HepG2 (cell line): ENCODE measurements around the gene TFDP1. TPM values are rescaled to one million over a fixed set of nuclear protein-coding genes. Genes with fewer than 3 reads are reported as not detected.
A peak's percentile ranks its signal among the peaks of the same experiment; 100 is the strongest.

Experiments used
- ARNTL ChIP-seq: sonication (generic); formaldehyde crosslinking; IDR thresholded peaks from 2 replicates; pipeline ENCODE4 v1.4.0; 2020; ENCODE audit warnings: mild to moderate bottlenecking, missing genetic modification reagents
- ATF6 ChIP-seq: sonication (generic); formaldehyde crosslinking; conservative IDR thresholded peaks from 2 replicates; pipeline ENCODE4 v1.4.0; 2020; ENCODE audit warnings: missing genetic modification reagents
- FOXC1 ChIP-seq: sonication (generic); formaldehyde crosslinking; IDR thresholded peaks from 2 replicates; pipeline ENCODE4 v1.8.0; 2022; ENCODE audit warnings: mild to moderate bottlenecking, missing genetic modification reagents, borderline replicate concordance
- GATAD2A ChIP-seq: IDR thresholded peaks from 2 replicates; pipeline ENCODE4 v1.6.1; 2016
- KDM2A ChIP-seq: sonication (generic); formaldehyde crosslinking; IDR thresholded peaks from 2 replicates; pipeline ENCODE4 v1.4.0; 2020; ENCODE audit warnings: low read depth, missing genetic modification reagents, borderline replicate concordance
- KDM3A ChIP-seq: IDR thresholded peaks from 2 replicates; pipeline ENCODE4 v1.6.1; 2018; ENCODE audit warnings: low read depth, missing compliant biosample characterization
- KMT2A ChIP-seq: sonication (generic); formaldehyde crosslinking; IDR thresholded peaks from 2 replicates; pipeline ENCODE4 v1.4.0; 2020; ENCODE audit warnings: missing genetic modification reagents
- MTF2 ChIP-seq: sonication (generic); formaldehyde crosslinking; IDR thresholded peaks from 2 replicates; pipeline ENCODE4 v1.5.0; 2020; ENCODE audit warnings: missing genetic modification reagents, borderline replicate concordance
- MXI1 ChIP-seq: IDR thresholded peaks from 3 replicates; pipeline ENCODE4 v1.6.1; 2012; ENCODE audit warnings: low read depth, low read length, inconsistent platforms, borderline replicate concordance
- NONO ChIP-seq, 2 experiments: fragments of 450-650 bp in 1 of 2; sonication (generic) in 1 of 2; formaldehyde crosslinking in 1 of 2; IDR thresholded peaks in 1 of 2; conservative IDR thresholded peaks in 1 of 2; 2 replicates each; pipeline versions ENCODE4 v1.6.1 to v1.8.0; 2017 to 2022; ENCODE audit warnings: mild to moderate bottlenecking in 1 of 2, missing genetic modification reagents in 1 of 2, moderate library complexity in 1 of 2
- REXO4 ChIP-seq: sonication (generic); formaldehyde crosslinking; IDR thresholded peaks from 2 replicates; pipeline ENCODE4 v1.8.0; 2022; ENCODE audit warnings: missing genetic modification reagents, mild to moderate bottlenecking, borderline replicate concordance
- SMAD1 ChIP-seq: sonication (generic); formaldehyde crosslinking; IDR thresholded peaks from 2 replicates; pipeline ENCODE4 v1.4.0; 2020; ENCODE audit warnings: missing genetic modification reagents, low read depth, mild to moderate bottlenecking, borderline replicate concordance
- STAG1 ChIP-seq: sonication (generic); formaldehyde crosslinking; IDR thresholded peaks from 2 replicates; pipeline ENCODE4 v1.4.0; 2020; ENCODE audit warnings: missing genetic modification reagents
- ZBTB7B ChIP-seq: sonication (generic); formaldehyde crosslinking; IDR thresholded peaks from 2 replicates; pipeline ENCODE4 v1.4.0; 2020; ENCODE audit warnings: missing genetic modification reagents
- ZGPAT ChIP-seq: IDR thresholded peaks from 2 replicates; pipeline ENCODE4 v1.6.1; 2016; ENCODE audit warnings: mild to moderate bottlenecking
- ZNF556 ChIP-seq: sonication (generic); formaldehyde crosslinking; IDR thresholded peaks from 2 replicates; pipeline ENCODE4 v1.4.0; 2020; ENCODE audit warnings: mild to moderate bottlenecking, missing genetic modification reagents, borderline replicate concordance
- ZNF619 ChIP-seq: sonication (generic); formaldehyde crosslinking; IDR thresholded peaks from 2 replicates; pipeline ENCODE4 v1.4.0; 2020; ENCODE audit warnings: mild to moderate bottlenecking, missing genetic modification reagents
- ZNF788 ChIP-seq: sonication (generic); formaldehyde crosslinking; IDR thresholded peaks from 2 replicates; pipeline ENCODE4 v1.5.0; 2020; ENCODE audit warnings: mild to moderate bottlenecking, missing genetic modification reagents, borderline replicate concordance
- ZSCAN29 ChIP-seq: sonication (generic); formaldehyde crosslinking; conservative IDR thresholded peaks from 2 replicates; pipeline ENCODE4 v1.4.0; 2020; ENCODE audit warnings: mild to moderate bottlenecking, missing genetic modification reagents
- polyA plus RNA-seq, 8 experiments: library from polyadenylated mRNA; depleted of rRNA in 3 of 8; stranded (reverse) in 7 of 8; unstranded in 1 of 8; fragments of >200 nt; fragmentation: Illumina TruSeq in 4 of 8; extraction: Trizol in 4 of 8; gene quantifications; 2 replicates each; pipeline versions ENCODE4 v1.2.1 to v1.2.3, GENCODE V29; 2011 to 2016; ENCODE audit warnings: low read depth in 4 of 8, missing spikeins in 1 of 8, mixed read lengths in 1 of 8; ENCODE audit not compliant: insufficient read depth in 1 of 8
- total RNA-seq, 5 experiments: library from RNA; depleted of rRNA; stranded (reverse); fragments of >200 nt; fragmentation: Illumina TruSeq; extraction: Trizol; gene quantifications; 2 replicates each; pipeline ENCODE4 v1.2.3, GENCODE V29; 2016; ENCODE audit warnings: low read depth in 1 of 5
- TF ChIP-seq, protein P1 (sequence below): IDR thresholded peaks from 2 replicates; pipeline ENCODE4 v1.6.1; 2012; ENCODE audit warnings: inconsistent platforms
- TF ChIP-seq, protein P2 (sequence below), 2 experiments: sonication (generic) in 1 of 2; formaldehyde crosslinking in 1 of 2; IDR thresholded peaks; 2 replicates each; pipeline versions ENCODE4 v1.4.0 to v1.6.1; 2018 to 2020; ENCODE audit warnings: missing genetic modification reagents in 2 of 2, borderline replicate concordance in 1 of 2, low read depth in 1 of 2, mild to moderate bottlenecking in 1 of 2, missing biosample characterization in 1 of 2
- TF ChIP-seq, protein P3 (sequence below): sonication (generic); formaldehyde crosslinking; IDR thresholded peaks from 2 replicates; pipeline ENCODE4 v1.5.1; 2020; ENCODE audit warnings: missing genetic modification reagents, mild to moderate bottlenecking, borderline replicate concordance

Gene TFDP1
- total and polyA plus RNA-seq, 2 of the 13 experiments (the other 11 are each of a cell fraction or from before 2014, with no cell fraction given): 38.0 to 84.2 TPM

DNA sequence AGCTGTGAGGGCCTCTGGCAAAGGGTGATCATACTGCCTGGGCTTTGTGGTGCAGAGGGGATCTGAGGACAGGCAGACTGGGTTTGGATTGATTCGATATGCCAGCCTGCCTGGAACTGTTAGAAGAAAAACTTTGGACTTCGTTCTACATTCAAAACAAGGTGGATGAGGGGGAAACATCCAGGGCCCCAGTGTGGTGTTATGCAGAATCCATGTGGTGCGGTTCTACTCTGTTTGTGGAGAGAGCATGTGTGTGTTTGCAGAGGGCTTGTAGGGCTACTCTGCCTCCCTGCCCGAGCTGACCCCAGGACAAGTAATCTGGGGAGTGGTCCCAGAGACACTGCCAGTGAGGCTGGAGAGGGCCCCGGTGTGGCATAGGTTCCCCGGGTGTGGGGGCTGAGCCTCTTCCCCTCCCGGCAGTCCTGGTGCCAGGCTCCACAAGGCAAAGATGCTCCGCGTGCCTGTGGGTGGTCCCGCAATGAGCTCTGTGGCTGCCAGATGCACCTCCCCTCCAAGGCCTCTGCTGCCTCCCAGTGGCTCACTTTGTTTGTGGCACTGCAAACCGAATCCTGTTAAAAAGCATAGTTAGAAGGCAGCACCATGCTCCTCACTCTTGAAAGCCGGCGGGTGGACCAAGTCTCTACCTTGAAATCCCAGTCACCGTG is 22.3 kb upstream of the TFDP1 start (continued):
- TF ChIP-seq ARNTL (CRISPR knock-in tag): 0 out of 2 replicates have a peak, but pooled peaks have one; percentile 30
- TF ChIP-seq KDM3A: peak; percentile 48; the same call in 1 of the 2 replicates
- TF ChIP-seq MXI1: peak; percentile 32; the same call in 1 of the 3 replicates
- no peak for TF ChIP-seq ATF6 (CRISPR knock-in tag)
- TF ChIP-seq ZGPAT (CRISPR knock-in tag): peak; percentile 52; the same call in 1 of the 2 replicates
- TF ChIP-seq ZBTB7B (CRISPR knock-in tag): peak; percentile 63
- 0 out of 2 replicates have a peak, but pooled peaks have one; percentile 31 for TF ChIP-seq ZSCAN29
- TF ChIP-seq NONO (IDR thresholded peaks at IDR 0.05): no peak
- peak; percentile 35; the same call in 1 of the 2 replicates for TF ChIP-seq NONO (CRISPR knock-in tag; conservative IDR thresholded peaks at IDR 0.05)
- TF ChIP-seq SMAD1 (CRISPR knock-in tag): 0 out of 2 replicates have a peak, but pooled peaks have one; percentile 44
- no peak for TF ChIP-seq REXO4 (CRISPR knock-in tag)
- TF ChIP-seq ZNF556: peak; percentile 46; the same call in 1 of the 2 replicates
- 0 out of 2 replicates have a peak, but pooled peaks have one; percentile 15 for TF ChIP-seq GATAD2A (CRISPR knock-in tag)
- TF ChIP-seq, protein P1, sequence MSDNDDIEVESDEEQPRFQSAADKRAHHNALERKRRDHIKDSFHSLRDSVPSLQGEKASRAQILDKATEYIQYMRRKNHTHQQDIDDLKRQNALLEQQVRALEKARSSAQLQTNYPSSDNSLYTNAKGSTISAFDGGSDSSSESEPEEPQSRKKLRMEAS: peak; percentile 15; the same call in 1 of the 2 replicates
- 0 out of 2 replicates have a peak, but pooled peaks have one; percentile 63 for TF ChIP-seq FOXC1 (CRISPR knock-in tag)
- TF ChIP-seq KMT2A (CRISPR knock-in tag): 0 out of 2 replicates have a peak, but pooled peaks have one; percentile 24
- TF ChIP-seq ZNF619: 0 out of 2 replicates have a peak, but pooled peaks have one; percentile 35
- 0 out of 2 replicates have a peak, but pooled peaks have one; percentile 33 for TF ChIP-seq MTF2
- peak; percentile 88 for TF ChIP-seq STAG1
- peak; percentile 40; the same call in 1 of the 2 replicates for TF ChIP-seq KDM2A
- TF ChIP-seq ZNF788 (CRISPR knock-in tag): 0 out of 2 replicates have a peak, but pooled peaks have one; percentile 22
- TF ChIP-seq, protein P2, sequence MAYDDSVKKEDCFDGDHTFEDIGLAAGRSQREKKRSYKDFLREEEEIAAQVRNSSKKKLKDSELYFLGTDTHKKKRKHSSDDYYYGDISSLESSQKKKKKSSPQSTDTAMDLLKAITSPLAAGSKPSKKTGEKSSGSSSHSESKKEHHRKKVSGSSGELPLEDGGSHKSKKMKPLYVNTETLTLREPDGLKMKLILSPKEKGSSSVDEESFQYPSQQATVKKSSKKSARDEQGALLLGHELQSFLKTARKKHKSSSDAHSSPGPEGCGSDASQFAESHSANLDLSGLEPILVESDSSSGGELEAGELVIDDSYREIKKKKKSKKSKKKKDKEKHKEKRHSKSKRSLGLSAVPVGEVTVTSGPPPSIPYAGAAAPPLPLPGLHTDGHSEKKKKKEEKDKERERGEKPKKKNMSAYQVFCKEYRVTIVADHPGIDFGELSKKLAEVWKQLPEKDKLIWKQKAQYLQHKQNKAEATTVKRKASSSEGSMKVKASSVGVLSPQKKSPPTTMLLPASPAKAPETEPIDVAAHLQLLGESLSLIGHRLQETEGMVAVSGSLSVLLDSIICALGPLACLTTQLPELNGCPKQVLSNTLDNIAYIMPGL (CRISPR knock-in tag; IDR thresholded peaks at IDR 0.05; ENCODE audit: borderline replicate concordance in 1 of 2, low read depth in 1 of 2): 0 out of 4 replicates have a peak, but pooled peaks have one; percentile 52 to 53
- TF ChIP-seq, protein P3, sequence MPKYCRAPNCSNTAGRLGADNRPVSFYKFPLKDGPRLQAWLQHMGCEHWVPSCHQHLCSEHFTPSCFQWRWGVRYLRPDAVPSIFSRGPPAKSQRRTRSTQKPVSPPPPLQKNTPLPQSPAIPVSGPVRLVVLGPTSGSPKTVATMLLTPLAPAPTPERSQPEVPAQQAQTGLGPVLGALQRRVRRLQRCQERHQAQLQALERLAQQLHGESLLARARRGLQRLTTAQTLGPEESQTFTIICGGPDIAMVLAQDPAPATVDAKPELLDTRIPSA: no peak
- TF ChIP-seq, all 625 proteins: peak for 63
